Caco-2 (cell line): ENCODE data around the gene KIF16B. TPM values are rescaled to one million over a fixed set of nuclear protein-coding genes. Genes with fewer than 3 reads are reported as not detected.

Experiments used
- BruUV-seq: library from RNA; stranded (reverse); fragments of 400-500 nt; replicated peaks from 2 replicates; lab custom pipeline; 2021; lab: Mats Ljungman, UMichigan
- CTCF ChIA-PET: fragments of 300-600 bp; sonication (Branson Sonifier 250); formaldehyde crosslinking; loops from one replicate; lab custom pipeline; 2022; ENCODE audit warnings: antibody characterized with exemption; lab: Charles Lee
- POLR2A ChIA-PET: fragments of 300-600 bp; sonication (Branson Sonifier 250); formaldehyde crosslinking; loops from one replicate; lab custom pipeline; 2022; ENCODE audit warnings: antibody characterized with exemption; lab: Charles Lee
- DNase-seq, 2 experiments: peaks; one replicate each; pipeline versions ENCODE4 v3.0.0 to v3.0.0-alpha.2; 2020 to 2022
- H3K27me3 ChIP-seq: replicated peaks from 2 replicates; pipeline ENCODE4 v1.6.0; 2011; ENCODE audit warnings: low read length; ENCODE audit not compliant: control insufficient read depth, insufficient read depth
- H3K36me3 ChIP-seq: 2 replicates; pipeline ENCODE4 v1.5.1; 2011; ENCODE audit warnings: low read length; ENCODE audit not compliant: control insufficient read depth, insufficient read depth
- H3K4me1 ChIP-seq: fragments of 250-450 bp; sonication (Bioruptor Pico); 2 replicates; pipeline ENCODE4 v1.5.1; 2020; ENCODE audit warnings: mild to moderate bottlenecking
- H3K4me3 ChIP-seq: 2 replicates; pipeline ENCODE4 v1.5.1; 2011; ENCODE audit warnings: low read depth, mild to moderate bottlenecking, control low read depth, low read length
- H3K9me3 ChIP-seq: fragments of 250-450 bp; sonication (Bioruptor Pico); 2 replicates; pipeline ENCODE4 v1.5.1; 2020; ENCODE audit warnings: mild to moderate bottlenecking, moderate library complexity
- H3K27ac Mint-ChIP-seq: one replicate; pipeline ENCODE4 v1.8.0; 2022; ENCODE audit warnings: mixed read lengths; ENCODE audit not compliant: unreplicated experiment
- H3K27me3 Mint-ChIP-seq: one replicate; pipeline ENCODE4 v1.8.0; 2022; ENCODE audit warnings: mixed read lengths; ENCODE audit not compliant: insufficient read depth, unreplicated experiment
- H3K36me3 Mint-ChIP-seq: one replicate; pipeline ENCODE4 v1.8.0; 2022; ENCODE audit warnings: mild to moderate bottlenecking, mixed read lengths; ENCODE audit not compliant: insufficient read depth, unreplicated experiment
- H3K4me1 Mint-ChIP-seq: one replicate; pipeline ENCODE4 v1.8.0; 2022; ENCODE audit warnings: low read depth, mixed read lengths; ENCODE audit not compliant: unreplicated experiment
- H3K4me3 Mint-ChIP-seq: one replicate; pipeline ENCODE4 v1.8.0; 2022; ENCODE audit warnings: mild to moderate bottlenecking, moderate library complexity, mixed read lengths; ENCODE audit not compliant: unreplicated experiment
- H3K9me3 Mint-ChIP-seq: one replicate; pipeline ENCODE4 v1.8.0; 2022; ENCODE audit warnings: mixed read lengths; ENCODE audit not compliant: unreplicated experiment
- CTCF ChIP-seq, 2 experiments: fragments of 200-600 bp in 1 of 2; IDR thresholded peaks; 1 replicate in 1 of 2; 2 replicates in 1 of 2; pipeline versions ENCODE4 v1.5.1 to v1.8.0; 2011 to 2022; ENCODE audit warnings: antibody characterized with exemption in 1 of 2, control low read depth in 1 of 2, inconsistent platforms in 1 of 2, low read depth in 1 of 2, low read length in 1 of 2, mild to moderate bottlenecking in 1 of 2, moderate library complexity in 1 of 2; ENCODE audit not compliant: insufficient read depth in 1 of 2, severe bottlenecking in 1 of 2, unreplicated experiment in 1 of 2
- intact Hi-C: fragments of 100-400 bp; cut with micrococcal nuclease; formaldehyde crosslinking; loops from one replicate; pipeline ENCODE4 v1.10.0; 2022; ENCODE audit not compliant: unreplicated experiment
- total RNA-seq: library from RNA; stranded (reverse); gene quantifications from 2 replicates; pipeline ENCODE4 v1.2.3, GENCODE V29; 2022

Gene KIF16B
- total RNA-seq, 1 experiment from 2014 or later, result 11.3 TPM

DNA sequence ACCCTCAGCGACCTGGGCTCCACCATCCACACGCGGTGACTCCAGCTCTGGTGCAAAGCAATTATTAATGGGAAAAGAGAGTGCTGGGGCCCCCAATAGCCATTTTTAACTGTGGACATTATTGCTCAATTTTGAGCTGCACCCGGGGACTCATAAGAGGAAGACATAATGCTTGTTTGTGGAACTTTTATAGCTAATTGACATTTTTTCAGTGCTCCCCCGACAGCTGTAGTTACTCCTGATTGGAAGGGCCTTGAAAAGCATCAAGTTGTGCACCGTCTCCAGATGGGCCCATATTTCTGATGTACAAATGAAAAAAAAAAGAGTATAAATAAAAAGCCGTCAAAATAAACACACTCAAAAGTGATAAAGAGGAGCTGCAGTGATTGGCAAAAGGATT is 327.0 kb downstream of the KIF16B start:
- Histone ChIP-seq H3K4me3 (no peak overlapping the region), H3K27me3 (no peaks in the 10 kb centered on the region), H3K36me3 (no peaks in the 10 kb centered on the region), H3K4me1 (no peaks in the 10 kb centered on the region), H3K9me3 (no peaks in the 10 kb centered on the region)
- Mint-ChIP-seq H3K4me1 (peaks cover 6% of the 10 kb centered on the region), H3K9me3 (no peaks in the 10 kb centered on the region), H3K27me3 (no peaks in the 10 kb centered on the region), H3K36me3 (no peaks in the 10 kb centered on the region), H3K4me3 (no peak overlapping the region), H3K27ac (no peak overlapping the region)
- no TSS peak for BruUV-seq
- POLR2A ChIA-PET, result no interaction called here
- intact Hi-C loops, result loop anchor here (10.0 kb wide), 1 partner anchor 311 kb away; no protein-coding TSS in a partner anchor
- no peak for DNase-seq
- CTCF ChIA-PET, result no interaction called here
- no peak for TF ChIP-seq CTCF (IDR thresholded peaks at IDR 0.05; ENCODE audit: insufficient read depth in 1 of 2, low read depth in 1 of 2, low read length in 1 of 2, severe bottlenecking in 1 of 2, unreplicated experiment in 1 of 2)

DNA sequence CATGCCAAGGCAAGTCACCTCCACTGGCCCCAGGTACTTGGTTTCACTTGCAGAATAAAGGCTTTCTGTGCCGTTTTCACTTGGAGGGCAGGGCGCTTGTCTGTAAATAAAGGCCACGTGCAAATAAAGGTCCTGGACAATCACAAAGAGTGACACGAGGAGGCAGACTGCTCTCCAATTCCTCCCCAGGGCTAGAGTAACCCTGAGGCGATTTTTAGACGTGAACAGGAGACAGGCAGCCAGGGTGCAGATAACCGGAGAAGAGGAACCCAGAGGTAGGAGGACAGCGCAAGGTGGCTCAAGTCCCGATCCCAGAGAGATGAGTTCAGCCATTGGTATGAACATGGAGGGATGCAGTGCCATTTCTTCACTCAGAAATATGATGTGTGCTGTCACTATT is 327.4 kb downstream of the KIF16B start:
- DNase-seq, result no peak
- intact Hi-C loops, result loop anchor here (10.0 kb wide), 1 partner anchor 311 kb away; no protein-coding TSS in a partner anchor
- ChIA-PET CTCF (no interaction called here), POLR2A (no interaction called here)
- H3K9me3 Mint-ChIP-seq, result no peaks in the 10 kb centered on the region
- peaks cover 6% of the 10 kb centered on the region for H3K4me1 Mint-ChIP-seq
- no peaks in the 10 kb centered on the region for H3K27me3 Mint-ChIP-seq
- no peaks in the 10 kb centered on the region for H3K9me3 ChIP-seq
- no TSS peak for BruUV-seq
- no peak overlapping the region for H3K4me3 ChIP-seq
- no peaks in the 10 kb centered on the region for H3K36me3 Mint-ChIP-seq
- H3K36me3 ChIP-seq, result no peaks in the 10 kb centered on the region
- H3K4me3 Mint-ChIP-seq, result no peak overlapping the region
- H3K4me1 ChIP-seq, result no peaks in the 10 kb centered on the region
- H3K27ac Mint-ChIP-seq, result no peak overlapping the region
- H3K27me3 ChIP-seq, result no peaks in the 10 kb centered on the region
- TF ChIP-seq CTCF (IDR thresholded peaks at IDR 0.05; ENCODE audit: insufficient read depth in 1 of 2, low read depth in 1 of 2, low read length in 1 of 2, severe bottlenecking in 1 of 2, unreplicated experiment in 1 of 2), result no peak

GRCh38 chr20:16244892-16245291 is 328.4 kb downstream of the KIF16B start:
- TF ChIP-seq CTCF (IDR thresholded peaks at IDR 0.05; ENCODE audit: insufficient read depth in 1 of 2, low read depth in 1 of 2, low read length in 1 of 2, severe bottlenecking in 1 of 2, unreplicated experiment in 1 of 2), result no peak
- CTCF ChIA-PET, result no interaction called here
- H3K9me3 ChIP-seq, result 0 out of 2 replicates have a peak, but pooled peaks cover 2% of the 10 kb centered on the region
- Mint-ChIP-seq H3K9me3 (peaks cover 2% of the 10 kb centered on the region), H3K36me3 (no peaks in the 10 kb centered on the region), H3K4me3 (no peak overlapping the region), H3K27ac (no peak overlapping the region), H3K27me3 (no peaks in the 10 kb centered on the region), H3K4me1 (peaks cover 6% of the 10 kb centered on the region)
- no peak overlapping the region for H3K4me3 ChIP-seq
- DNase-seq, result no peak
- no peaks in the 10 kb centered on the region for H3K36me3 ChIP-seq
- no peaks in the 10 kb centered on the region for H3K27me3 ChIP-seq
- intact Hi-C loops, result loop anchor here (10.0 kb wide), 1 partner anchor 310 kb away; no protein-coding TSS in a partner anchor
- BruUV-seq, result no TSS peak
- POLR2A ChIA-PET, result no interaction called here
- H3K4me1 ChIP-seq, result no peaks in the 10 kb centered on the region
